HG02840 (cell line): ENCODE data around the gene WFDC12.

Source experiments
- ATAC-seq: cut with Tn5 transposase; IDR thresholded peaks from one replicate; pipeline ENCODE4 v1.9.1; 2021; ENCODE audit warnings: mild to moderate bottlenecking, moderate library complexity, moderate number of reproducible peaks; ENCODE audit not compliant: unreplicated experiment, low FRiP score

WFDC12 gene

GRCh38 chr20:45115829-45116228 is 8.4 kb downstream of the WFDC12 start:
- no peak for ATAC-seq

DNA sequence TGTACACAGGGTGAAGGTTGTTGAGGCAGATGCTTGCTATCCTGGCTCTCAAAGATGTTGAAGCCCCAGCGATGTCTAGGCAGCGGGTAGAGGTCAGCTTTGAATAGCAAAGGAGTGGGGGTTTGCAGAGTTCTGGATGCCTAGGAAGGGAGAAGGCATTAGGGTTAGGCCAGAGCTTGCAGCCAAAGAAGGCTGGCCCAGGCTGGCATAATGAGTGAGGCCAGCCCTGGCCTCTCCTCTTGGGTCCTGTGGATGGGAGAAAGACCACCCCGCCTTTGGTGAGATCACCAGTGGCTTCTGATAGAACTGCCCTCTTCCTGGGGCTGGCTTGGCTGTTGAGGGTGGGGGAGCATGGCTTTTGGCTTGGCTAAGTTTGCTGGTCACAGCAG is 8.9 kb downstream of the WFDC12 start:
- ATAC-seq, result no peak

DNA sequence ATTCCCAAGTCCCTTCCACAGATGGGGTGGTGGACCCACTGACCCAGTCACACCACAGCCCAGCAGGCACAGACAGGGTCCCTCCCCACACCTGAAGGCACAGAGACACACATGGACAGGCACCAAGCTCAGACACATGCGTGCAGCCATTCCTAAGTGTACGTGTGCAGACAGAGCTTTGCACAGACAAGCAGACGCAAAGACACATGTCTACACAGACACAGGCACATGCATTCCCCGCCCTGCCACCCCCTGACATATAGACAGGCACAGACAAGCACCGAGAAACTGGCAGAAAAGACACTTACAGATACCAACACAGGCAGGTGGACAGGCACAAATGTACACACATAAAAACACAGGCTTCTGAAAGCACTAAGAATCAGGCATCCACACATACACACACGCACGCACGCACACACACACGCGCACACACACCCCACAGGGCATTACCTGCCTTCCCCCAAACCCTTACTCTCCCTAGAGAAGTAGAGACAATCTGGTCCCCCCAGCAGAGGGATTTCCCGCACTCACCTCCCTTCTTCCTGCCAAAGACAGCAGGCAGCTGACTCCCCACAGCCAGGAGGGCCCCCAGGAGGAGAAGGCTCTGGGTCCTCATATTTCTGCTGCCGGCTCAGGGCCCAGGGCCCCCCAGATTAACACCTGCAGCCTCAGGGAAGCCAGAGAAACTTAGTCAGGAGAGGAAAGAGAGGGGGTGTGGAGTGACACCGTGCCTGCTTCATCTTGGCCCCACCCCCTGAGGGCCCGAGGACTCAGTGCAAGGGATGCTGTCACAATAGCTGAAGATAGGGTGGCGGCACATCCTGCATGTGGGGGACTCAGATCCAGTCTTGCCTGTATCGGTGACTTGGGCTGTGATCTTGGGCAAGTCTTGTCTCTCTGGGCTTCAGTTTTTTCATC is 9.5 kb downstream of the WFDC12 start, which contains the start of gene WFDC5:
TSS of gene WFDC5 (minus strand) at position 710 of the 921 bp plus-strand sequence. CDS start at position 619, 91 bp downstream.
- no peak for ATAC-seq

DNA sequence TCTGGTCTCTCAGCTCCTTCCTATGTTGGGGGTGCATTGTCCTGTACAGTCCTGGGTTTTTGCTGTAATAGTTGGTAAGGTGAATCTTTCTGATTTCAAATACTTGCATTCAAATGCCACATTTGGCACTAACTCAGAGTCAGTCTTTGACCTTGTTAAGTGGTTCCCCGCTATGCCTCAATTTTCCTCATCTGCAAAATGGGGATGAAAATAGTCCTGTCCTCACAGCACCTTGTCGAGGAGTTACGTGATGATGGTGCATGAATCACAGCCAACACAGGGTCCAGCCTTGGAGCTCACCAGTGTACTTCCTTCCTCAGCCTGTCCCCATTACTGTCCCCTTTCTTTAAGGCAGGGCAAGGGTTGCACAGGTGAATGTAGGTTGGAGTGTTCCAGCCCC is 10.4 kb downstream of the WFDC12 start:
- no peak for ATAC-seq

DNA sequence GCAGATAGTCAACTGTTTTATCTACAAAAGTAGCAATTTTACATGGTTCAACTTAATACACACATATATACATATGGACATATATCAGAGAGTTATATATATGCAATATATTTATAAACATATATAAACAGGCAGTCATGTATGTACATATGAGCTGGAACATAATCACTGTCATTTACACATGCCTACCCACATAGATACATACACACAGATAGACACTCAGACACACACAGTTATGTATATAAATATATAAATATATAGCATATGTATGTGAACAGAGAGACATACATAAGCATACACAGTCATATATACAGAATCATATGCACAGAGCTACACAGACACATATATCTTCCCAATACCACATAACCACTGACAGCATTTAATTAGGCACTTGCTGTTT is 11.5 kb downstream of the WFDC12 start:
- no peak for ATAC-seq

GRCh38 chr20:45111799-45112471 is 12.3 kb downstream of the WFDC12 start:
- no peak for ATAC-seq

DNA sequence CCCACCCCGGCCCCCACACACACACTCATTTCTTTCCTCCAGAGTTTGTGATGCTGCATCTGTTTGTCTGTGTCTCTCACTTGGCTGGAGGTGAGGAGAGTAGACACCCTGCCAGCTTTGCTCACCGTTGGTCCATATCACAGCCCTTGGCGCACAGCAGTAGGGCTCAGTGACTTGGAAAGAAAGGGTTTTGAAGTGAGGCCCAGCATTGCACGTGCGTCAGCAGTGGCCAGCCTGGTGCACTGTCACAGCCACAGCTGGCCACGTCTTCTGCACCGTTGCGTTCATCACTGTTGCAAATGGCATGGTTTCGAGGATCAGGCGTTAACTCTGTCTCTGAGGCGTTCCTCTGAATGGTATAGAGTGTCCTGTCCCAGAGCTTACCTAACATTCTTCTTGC is 13.0 kb downstream of the WFDC12 start:
- ATAC-seq, result no peak

DNA sequence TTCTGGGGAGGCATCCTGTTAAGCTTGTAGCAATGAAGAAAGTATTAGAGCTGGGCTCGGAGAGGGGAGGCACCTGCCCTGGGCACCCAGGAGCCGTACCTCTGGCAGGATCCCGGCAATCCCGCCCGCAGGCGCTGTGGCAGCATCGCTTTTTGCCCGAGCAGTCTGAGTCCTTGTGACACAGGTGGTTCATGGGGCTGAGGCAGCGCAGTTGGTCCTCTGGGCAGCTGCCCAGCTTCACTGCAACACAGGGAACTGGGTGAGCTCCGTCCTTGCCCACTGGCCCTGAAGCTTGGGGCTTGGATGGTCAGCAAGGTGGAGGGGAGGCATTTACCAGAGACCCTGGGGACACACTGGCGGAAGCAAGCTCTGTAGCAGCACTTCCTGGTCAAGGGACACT is 14.0 kb downstream of the WFDC12 start:
- ATAC-seq, result no peak

GRCh38 chr20:45109634-45110033 is 14.6 kb downstream of the WFDC12 start:
- ATAC-seq, result no peak

GRCh38 chr20:45105317-45105716 is 18.9 kb downstream of the WFDC12 start:
- ATAC-seq, result no peak

DNA sequence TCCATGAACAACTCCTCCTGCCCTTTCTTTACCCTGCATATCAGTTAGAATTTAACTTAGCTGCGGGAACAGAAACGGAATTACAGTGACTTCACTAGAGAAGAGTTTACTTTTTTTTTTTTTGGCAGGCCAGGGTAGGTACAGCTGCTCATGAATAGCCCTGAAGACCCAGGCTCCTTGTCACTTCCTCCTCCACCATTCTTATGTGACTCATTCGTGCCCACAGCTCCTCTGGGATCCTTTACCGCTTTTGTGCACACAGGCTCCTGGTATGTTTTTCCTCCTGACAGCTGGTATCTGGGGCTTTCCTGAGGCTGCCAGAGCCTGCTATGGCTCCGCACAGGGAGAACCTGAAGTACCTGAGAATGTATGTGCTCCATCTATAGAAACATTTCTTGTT is 19.5 kb downstream of the WFDC12 start:
- no peak for ATAC-seq

DNA sequence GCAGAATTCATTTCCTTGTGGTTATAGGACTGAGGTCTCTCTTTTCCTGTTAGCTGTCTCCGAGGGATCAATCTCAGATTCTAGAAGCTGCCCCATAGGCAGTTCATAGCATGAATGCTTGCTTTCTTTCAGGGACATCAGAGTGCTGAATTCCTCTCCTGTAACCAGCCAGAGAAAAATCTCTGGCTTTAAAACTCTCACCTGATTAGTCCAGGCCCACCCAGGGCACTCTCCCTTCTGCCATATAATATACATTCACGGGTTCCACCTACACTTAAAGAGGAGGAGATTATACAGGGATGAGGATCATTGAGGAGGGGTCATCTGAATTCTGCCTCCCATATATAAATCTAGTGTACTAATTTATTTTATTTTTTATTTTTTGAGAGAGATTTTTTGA is 21.2 kb downstream of the WFDC12 start:
- ATAC-seq, result no peak

- ATAC-seq, result no peak
Observed at GRCh38 chr20:45101333-45101850, 22.9 kb downstream of the WFDC12 start.

DNA sequence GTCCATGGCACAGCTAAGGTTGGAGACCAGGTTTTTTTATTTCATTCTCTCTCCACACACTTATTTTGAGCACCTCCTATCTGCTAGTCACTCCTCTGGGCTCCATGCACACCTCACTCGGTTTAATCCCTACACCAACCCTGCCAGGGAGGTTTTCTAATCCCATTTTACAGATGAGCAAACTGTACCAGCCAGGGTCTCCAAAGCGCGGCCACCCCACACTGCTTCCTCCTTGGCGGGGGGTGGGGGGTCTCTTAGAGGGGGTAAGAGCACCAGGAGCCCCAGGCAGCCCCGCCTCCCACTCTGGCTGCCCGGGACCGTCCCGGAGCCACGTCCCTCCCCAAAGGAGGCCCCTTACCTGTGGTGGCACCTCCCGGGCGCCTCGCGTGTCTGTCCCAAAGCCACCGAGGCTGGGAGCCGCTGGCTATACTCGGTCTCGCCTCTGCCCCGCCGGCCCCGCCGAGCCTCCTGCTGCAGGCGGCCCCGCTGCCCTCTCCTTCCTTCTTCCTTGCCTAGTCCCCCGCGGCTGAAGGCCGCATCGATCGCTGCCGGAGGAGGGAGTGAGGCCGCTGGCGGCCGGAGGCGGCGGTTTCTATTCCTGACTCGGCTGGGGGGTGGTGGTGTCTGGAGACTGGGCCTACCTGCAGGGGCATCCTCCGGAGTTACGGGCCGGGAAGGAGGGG is 23.6 kb downstream of the WFDC12 start, which contains the start of gene KCNS1:
TSS of gene KCNS1 (minus strand) at position 565 of the 683 bp plus-strand sequence. CDS start 1,891 bp downstream, outside the sequence.
- no peak for ATAC-seq

GRCh38 chr20:45098103-45098773 is 26.0 kb downstream of the WFDC12 start:
- ATAC-seq, result no peak

DNA sequence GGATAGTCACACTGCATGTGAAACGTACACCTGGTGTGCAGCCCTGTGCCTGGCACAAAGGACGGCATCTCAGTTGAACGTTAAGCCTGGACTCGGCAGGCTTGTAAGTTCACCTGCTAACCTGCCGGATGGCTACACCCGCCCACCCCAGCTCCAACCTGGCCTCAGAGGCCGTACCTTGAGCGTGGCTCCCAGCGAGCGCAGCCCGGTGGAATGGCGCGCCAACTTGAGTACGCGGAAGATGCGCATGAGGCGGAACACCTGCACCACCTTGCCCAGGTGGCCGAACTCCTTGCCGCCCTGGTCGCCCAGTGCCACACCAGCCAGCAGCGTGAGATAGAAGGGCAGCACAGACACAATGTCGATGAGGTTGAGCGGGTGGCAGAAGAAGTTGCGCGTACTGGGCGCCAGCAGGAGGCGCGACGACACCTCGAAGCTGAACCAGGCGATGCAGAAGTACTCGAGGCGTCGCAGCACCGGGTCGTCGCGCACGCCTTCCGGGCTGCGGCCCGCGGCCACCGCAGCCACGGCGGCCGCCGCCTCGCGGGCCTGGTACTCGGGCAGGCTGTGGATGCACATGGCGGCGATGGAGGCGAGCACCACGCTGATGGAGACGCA is 26.7 kb downstream of the WFDC12 start:
- ATAC-seq, result no peak

- no peak for ATAC-seq
Observed at GRCh38 chr20:45096781-45097180, 27.5 kb downstream of the WFDC12 start.

DNA sequence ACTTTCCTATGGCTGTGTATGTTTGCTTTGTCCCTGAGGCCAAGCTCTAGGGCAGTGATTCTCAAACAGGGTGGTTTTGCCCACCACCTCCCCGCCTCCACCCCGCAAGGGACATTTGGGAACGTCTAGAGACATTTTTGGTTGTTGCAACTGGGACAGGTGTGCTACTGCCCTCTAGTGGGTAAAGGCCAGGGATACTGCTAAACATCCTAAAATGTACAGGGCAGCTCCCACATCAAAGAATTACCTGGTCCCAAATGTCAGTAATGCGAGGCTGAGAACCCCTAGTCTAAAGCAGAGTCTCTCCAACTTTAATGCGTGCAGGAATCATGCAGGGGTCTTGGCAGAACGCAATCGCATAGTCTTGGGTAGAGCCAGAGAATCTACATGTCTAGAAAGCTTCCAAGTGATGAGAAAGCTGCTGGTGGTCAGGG is 28.4 kb downstream of the WFDC12 start:
- no peak for ATAC-seq

- no peak for ATAC-seq
Observed at GRCh38 chr20:45094864-45095574, 29.2 kb downstream of the WFDC12 start.
